Measurements from ENCODE around the gene NRG2. TPM values are rescaled to one million over a fixed set of nuclear protein-coding genes. Genes with fewer than 3 reads are reported as not detected.

NRG2 gene
- polyA plus RNA-seq, 2 of the 4 experiments (the other 2 are of a cell fraction): 1.0 to 1.1 TPM

DNA sequence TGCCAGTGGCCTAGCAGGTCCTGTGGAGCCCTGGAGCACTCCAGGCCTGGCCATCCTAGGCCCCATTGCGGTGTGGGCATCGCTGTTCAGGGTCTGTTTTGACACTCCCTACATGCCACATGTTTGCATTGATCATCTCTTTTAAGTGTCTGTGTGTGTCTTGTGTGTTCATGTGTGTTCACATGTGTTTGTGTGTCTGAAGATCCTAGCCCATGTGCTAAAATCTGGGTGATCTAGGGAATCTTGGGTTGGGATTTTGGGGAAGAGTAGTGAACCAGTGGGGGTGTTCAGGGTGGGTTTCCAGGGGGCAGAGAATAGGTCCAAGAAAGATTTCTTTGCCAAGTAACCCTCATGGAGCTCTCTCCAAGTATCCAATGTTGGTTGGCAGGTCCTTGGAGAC is 239.1 kb downstream of the NRG2 start:
- no peak overlapping the region for H3K27ac ChIP-seq
- CTCF ChIA-PET: interaction anchor here (2.2 to 3.5 kb wide), 3 partner anchors 11 to 165 kb away, joined by 5 to 26 read pairs (median 20); no protein-coding TSS in a partner anchor
- WGBS (ENCODE audit: missing lambda C conversion rate): 47% methylated on average over 2 of the region's 2 CpGs
- TF ChIP-seq RAD21 (conservative IDR thresholded peaks at IDR 0.05 in 1 of 2, IDR thresholded peaks at IDR 0.05 in 1 of 2) (no peak), ZNF302 (CRISPR knock-in tag; IDR thresholded peaks at IDR 0.05) (no peak), EP300 (IDR thresholded peaks at IDR 0.05) (no peak)
- TF ChIP-seq, protein P1, sequence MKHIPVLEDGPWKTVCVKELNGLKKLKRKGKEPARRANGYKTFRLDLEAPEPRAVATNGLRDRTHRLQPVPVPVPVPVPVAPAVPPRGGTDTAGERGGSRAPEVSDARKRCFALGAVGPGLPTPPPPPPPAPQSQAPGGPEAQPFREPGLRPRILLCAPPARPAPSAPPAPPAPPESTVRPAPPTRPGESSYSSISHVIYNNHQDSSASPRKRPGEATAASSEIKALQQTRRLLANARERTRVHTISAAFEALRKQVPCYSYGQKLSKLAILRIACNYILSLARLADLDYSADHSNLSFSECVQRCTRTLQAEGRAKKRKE (CRISPR knock-in tag; IDR thresholded peaks at IDR 0.05; ENCODE audit: low read depth): no peak
- TF ChIP-seq, protein P2, sequence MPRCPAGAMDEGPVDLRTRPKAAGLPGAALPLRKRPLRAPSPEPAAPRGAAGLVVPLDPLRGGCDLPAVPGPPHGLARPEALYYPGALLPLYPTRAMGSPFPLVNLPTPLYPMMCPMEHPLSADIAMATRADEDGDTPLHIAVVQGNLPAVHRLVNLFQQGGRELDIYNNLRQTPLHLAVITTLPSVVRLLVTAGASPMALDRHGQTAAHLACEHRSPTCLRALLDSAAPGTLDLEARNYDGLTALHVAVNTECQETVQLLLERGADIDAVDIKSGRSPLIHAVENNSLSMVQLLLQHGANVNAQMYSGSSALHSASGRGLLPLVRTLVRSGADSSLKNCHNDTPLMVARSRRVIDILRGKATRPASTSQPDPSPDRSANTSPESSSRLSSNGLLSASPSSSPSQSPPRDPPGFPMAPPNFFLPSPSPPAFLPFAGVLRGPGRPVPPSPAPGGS (IDR thresholded peaks at IDR 0.05): no peak
- DNase-seq (ENCODE audit: low read depth in 1 of 2, low spot score in 1 of 2) (no peak), ATAC-seq (no peak), FAIRE-seq (no peak)
- H3K4me2 ChIP-seq: no peak overlapping the region
- no peak overlapping the region for H3K4me3 ChIP-seq
- no peaks in the 10 kb centered on the region for H3K9me3 ChIP-seq
- POLR2A ChIA-PET: no interaction called here
- no peaks in the 10 kb centered on the region for H3K4me1 ChIP-seq

DNA sequence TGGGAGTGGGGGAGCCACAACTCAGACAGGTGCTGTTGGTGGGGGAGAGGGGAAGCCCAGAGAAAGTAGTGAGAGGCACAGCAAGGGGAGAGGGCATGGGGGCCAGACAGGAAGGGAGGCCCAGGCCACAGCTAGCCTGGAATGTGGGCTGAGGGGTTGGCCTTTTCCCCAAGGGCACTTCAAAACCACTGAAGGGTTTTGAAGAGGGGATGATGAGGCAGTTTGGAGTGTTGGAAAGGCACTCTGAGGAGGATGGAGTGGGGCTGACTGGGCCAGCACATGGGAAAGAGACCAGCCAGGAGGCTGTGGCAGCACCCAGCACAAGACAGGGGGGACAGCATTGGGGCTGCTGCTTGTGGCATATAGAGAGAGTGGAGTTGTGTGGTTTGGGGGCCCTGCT is 243.7 kb downstream of the NRG2 start:
- Histone ChIP-seq H3K4me2 (no peak overlapping the region), H3K4me3 (no peak overlapping the region), H3K9me3 (no peaks in the 10 kb centered on the region), H3K27ac (no peak overlapping the region), H3K4me1 (0 out of 3 replicates have a peak, but pooled peaks cover 5% of the 10 kb centered on the region)
- POLR2A ChIA-PET: no interaction called here
- ATAC-seq: no peak
- no peak for DNase-seq (ENCODE audit: low read depth in 1 of 2, low spot score in 1 of 2)
- CTCF ChIA-PET: interaction anchor here (0.8 to 5.9 kb wide), 6 partner anchors 12 to 170 kb away, joined by 3 to 52 read pairs (median 7); no protein-coding TSS in a partner anchor
- TF ChIP-seq BHLHE40 (IDR thresholded peaks at IDR 0.05; ENCODE audit: low read depth, low read length) (no peak), ZC3H11A (IDR thresholded peaks at IDR 0.05) (no peak), SMC3 (IDR thresholded peaks at IDR 0.05) (no peak), PHF8 (IDR thresholded peaks at IDR 0.05; ENCODE audit: borderline replicate concordance, low read depth) (no peak), TFCP2L1 (CRISPR knock-in tag; IDR thresholded peaks at IDR 0.05) (no peak), RNF2 (IDR thresholded peaks at IDR 0.05; ENCODE audit: borderline replicate concordance, low read depth) (no peak), FOSL2 (IDR thresholded peaks at IDR 0.05) (no peak), FOSL2 (CRISPR knock-in tag; IDR thresholded peaks at IDR 0.05) (no peak), POLR2A (IDR thresholded peaks at IDR 0.05; ENCODE audit: low read length) (no peak), JUN (IDR thresholded peaks at IDR 0.05) (no peak), NR3C1 (IDR thresholded peaks at IDR 0.05) (no peak), MAFK (IDR thresholded peaks at IDR 0.05; ENCODE audit: partially characterized antibody) (no peak), POLR2AphosphoS2 (conservative IDR thresholded peaks at IDR 0.05; ENCODE audit: low read length) (no peak)
- TF ChIP-seq, protein P2 (IDR thresholded peaks at IDR 0.05): no peak
- TF ChIP-seq, protein P3, sequence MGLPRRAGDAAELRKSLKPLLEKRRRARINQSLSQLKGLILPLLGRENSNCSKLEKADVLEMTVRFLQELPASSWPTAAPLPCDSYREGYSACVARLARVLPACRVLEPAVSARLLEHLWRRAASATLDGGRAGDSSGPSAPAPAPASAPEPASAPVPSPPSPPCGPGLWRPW (IDR thresholded peaks at IDR 0.05): no peak
- TF ChIP-seq, protein P4, sequence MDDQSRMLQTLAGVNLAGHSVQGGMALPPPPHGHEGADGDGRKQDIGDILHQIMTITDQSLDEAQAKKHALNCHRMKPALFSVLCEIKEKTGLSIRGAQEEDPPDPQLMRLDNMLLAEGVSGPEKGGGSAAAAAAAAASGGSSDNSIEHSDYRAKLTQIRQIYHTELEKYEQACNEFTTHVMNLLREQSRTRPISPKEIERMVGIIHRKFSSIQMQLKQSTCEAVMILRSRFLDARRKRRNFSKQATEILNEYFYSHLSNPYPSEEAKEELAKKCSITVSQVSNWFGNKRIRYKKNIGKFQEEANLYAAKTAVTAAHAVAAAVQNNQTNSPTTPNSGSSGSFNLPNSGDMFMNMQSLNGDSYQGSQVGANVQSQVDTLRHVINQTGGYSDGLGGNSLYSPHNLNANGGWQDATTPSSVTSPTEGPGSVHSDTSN (IDR thresholded peaks at IDR 0.05): no peak
- no peak for FAIRE-seq

DNA sequence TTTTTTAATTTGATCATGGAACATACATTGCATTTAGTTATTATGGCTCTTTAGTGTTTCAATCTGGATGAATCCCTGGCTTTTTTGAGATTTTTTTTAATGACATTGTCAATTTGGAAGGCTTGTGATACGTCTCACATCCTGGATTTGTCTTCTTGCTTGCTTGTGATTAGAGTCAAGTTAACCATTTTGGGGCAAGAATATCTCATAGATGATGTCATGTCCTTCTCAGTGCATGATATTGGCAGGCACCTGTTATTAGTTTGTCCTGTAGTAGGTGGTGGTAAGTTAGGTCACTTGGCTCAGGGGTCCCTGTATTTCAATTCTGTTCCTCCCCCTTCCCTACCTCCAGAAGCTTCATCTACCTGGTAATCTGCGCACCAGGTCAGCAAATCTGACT is 244.2 kb downstream of the NRG2 start:
- CTCF ChIA-PET: interaction anchor here (1.2 to 5.9 kb wide), 6 partner anchors 11 to 170 kb away, joined by 3 to 52 read pairs (median 7); no protein-coding TSS in a partner anchor
- no peak for ATAC-seq
- H3K4me1 ChIP-seq: 0 out of 3 replicates have a peak, but pooled peaks cover 5% of the 10 kb centered on the region
- no peak overlapping the region for H3K4me2 ChIP-seq
- POLR2A ChIA-PET: no interaction called here
- H3K27ac ChIP-seq: no peak overlapping the region
- no peaks in the 10 kb centered on the region for H3K9me3 ChIP-seq
- no peak overlapping the region for H3K4me3 ChIP-seq
- WGBS (ENCODE audit: missing lambda C conversion rate): 49% methylated on average over 2 of the region's 2 CpGs
- FAIRE-seq: no peak
- TF ChIP-seq JUN (IDR thresholded peaks at IDR 0.05): no peak
- no peak for TF ChIP-seq MAZ (IDR thresholded peaks at IDR 0.05; ENCODE audit: borderline replicate concordance, low read depth, low read length)
- TF ChIP-seq HDAC2 (IDR thresholded peaks at IDR 0.05): no peak
- TF ChIP-seq, protein P5, sequence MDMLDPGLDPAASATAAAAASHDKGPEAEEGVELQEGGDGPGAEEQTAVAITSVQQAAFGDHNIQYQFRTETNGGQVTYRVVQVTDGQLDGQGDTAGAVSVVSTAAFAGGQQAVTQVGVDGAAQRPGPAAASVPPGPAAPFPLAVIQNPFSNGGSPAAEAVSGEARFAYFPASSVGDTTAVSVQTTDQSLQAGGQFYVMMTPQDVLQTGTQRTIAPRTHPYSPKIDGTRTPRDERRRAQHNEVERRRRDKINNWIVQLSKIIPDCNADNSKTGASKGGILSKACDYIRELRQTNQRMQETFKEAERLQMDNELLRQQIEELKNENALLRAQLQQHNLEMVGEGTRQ (IDR thresholded peaks at IDR 0.05): no peak
- no peak for TF ChIP-seq GATA3 (IDR thresholded peaks at IDR 0.05; ENCODE audit: borderline replicate concordance)
- no peak for TF ChIP-seq FOSL2 (IDR thresholded peaks at IDR 0.05)
- no peak for TF ChIP-seq FOSL2 (CRISPR knock-in tag; IDR thresholded peaks at IDR 0.05)
- no peak for TF ChIP-seq EHF (CRISPR knock-in tag; IDR thresholded peaks at IDR 0.05)
- no peak for TF ChIP-seq JUNB (IDR thresholded peaks at IDR 0.05)
- TF ChIP-seq RFX5 (IDR thresholded peaks at IDR 0.05): no peak
- TF ChIP-seq SREBF2 (IDR thresholded peaks at IDR 0.05): no peak
- no peak for DNase-seq (ENCODE audit: low read depth in 1 of 2, low spot score in 1 of 2)

Data from A549 (cell line).